WTC11 (cell line): ENCODE results near the gene GRIK2. TPM values are rescaled to one million over a fixed set of nuclear protein-coding genes. Genes with fewer than 3 reads are reported as not detected.

Experiments
- ATAC-seq: fragments of 200-7000 bp; cut with Tn5 transposase; 2 replicates; pipeline ENCODE4 v1.10.0; 2021; ENCODE audit warnings: mild to moderate bottlenecking, moderate library complexity
- CTCF ChIA-PET: fragments of 300-600 bp; sonication (Branson Sonifier 250); formaldehyde crosslinking; loops from one replicate; lab custom pipeline; 2021; ENCODE audit warnings: antibody characterized with exemption; lab: Charles Lee
- POLR2A ChIA-PET: fragments of 350-600 bp; sonication (Branson Sonifier 250); formaldehyde crosslinking; loops from one replicate; lab custom pipeline; 2021; ENCODE audit warnings: antibody characterized with exemption; lab: Charles Lee
- DNase-seq: peaks from one replicate; pipeline ENCODE4 v3.0.0; 2021; ENCODE audit warnings: low spot score
- H3K27ac Mint-ChIP-seq: 2 replicates; pipeline ENCODE4 v1.8.0; 2021; ENCODE audit warnings: mixed read lengths
- H3K27me3 Mint-ChIP-seq: 2 replicates; pipeline ENCODE4 v1.8.0; 2021; ENCODE audit warnings: low read depth, mild to moderate bottlenecking, moderate library complexity, mixed read lengths
- H3K36me3 Mint-ChIP-seq: 2 replicates; pipeline ENCODE4 v1.8.0; 2021; ENCODE audit warnings: mixed read lengths
- H3K4me1 Mint-ChIP-seq: 2 replicates; pipeline ENCODE4 v1.8.0; 2022; ENCODE audit warnings: mixed read lengths
- H3K4me3 Mint-ChIP-seq: 2 replicates; pipeline ENCODE4 v1.8.0; 2021; ENCODE audit warnings: mild to moderate bottlenecking, moderate library complexity, mixed read lengths
- H3K9me3 Mint-ChIP-seq: 2 replicates; pipeline ENCODE4 v1.8.0; 2021; ENCODE audit warnings: mixed read lengths
- ARID4B ChIP-seq: sonication (generic); formaldehyde crosslinking; IDR thresholded peaks from 2 replicates; pipeline ENCODE4 v1.8.0; 2023; ENCODE audit warnings: missing genetic modification reagents, mild to moderate bottlenecking, borderline replicate concordance
- ATF6 ChIP-seq: sonication (generic); formaldehyde crosslinking; IDR thresholded peaks from 2 replicates; pipeline ENCODE4 v1.8.1; 2023; ENCODE audit warnings: mild to moderate bottlenecking, missing genetic modification reagents
- CREB1 ChIP-seq: sonication (generic); formaldehyde crosslinking; IDR thresholded peaks from 2 replicates; pipeline ENCODE4 v1.8.0; 2023; ENCODE audit warnings: mild to moderate bottlenecking, missing genetic modification reagents
- FOXK1 ChIP-seq: sonication (generic); formaldehyde crosslinking; IDR thresholded peaks from 2 replicates; pipeline ENCODE4 v1.8.0; 2022; ENCODE audit warnings: mild to moderate bottlenecking, moderate library complexity, missing genetic modification reagents
- FOXP1 ChIP-seq: sonication (generic); formaldehyde crosslinking; IDR thresholded peaks from 2 replicates; pipeline ENCODE4 v1.8.0; 2022; ENCODE audit warnings: missing genetic modification reagents, mild to moderate bottlenecking, moderate library complexity, borderline replicate concordance
- GABPB1 ChIP-seq: sonication (generic); formaldehyde crosslinking; IDR thresholded peaks from 2 replicates; pipeline ENCODE4 v1.8.1; 2023; ENCODE audit warnings: mild to moderate bottlenecking, missing genetic modification reagents
- MXD4 ChIP-seq: fragments of 250-450 bp; sonication (Bioruptor Pico); IDR thresholded peaks from 2 replicates; pipeline ENCODE4 v1.8.0; 2021; ENCODE audit warnings: mild to moderate bottlenecking, moderate library complexity, borderline replicate concordance
- PRDM15 ChIP-seq: sonication (generic); formaldehyde crosslinking; IDR thresholded peaks from 2 replicates; pipeline ENCODE4 v1.8.0; 2022; ENCODE audit warnings: missing genetic modification reagents
- PREB ChIP-seq: sonication (generic); formaldehyde crosslinking; IDR thresholded peaks from 2 replicates; pipeline ENCODE4 v1.8.1; 2022; ENCODE audit warnings: mild to moderate bottlenecking, missing genetic modification reagents, moderate library complexity, borderline replicate concordance
- SMAD3 ChIP-seq: sonication (generic); formaldehyde crosslinking; IDR thresholded peaks from 2 replicates; pipeline ENCODE4 v1.8.0; 2022; ENCODE audit warnings: missing genetic modification reagents, mild to moderate bottlenecking, borderline replicate concordance
- SP1 ChIP-seq: sonication (generic); formaldehyde crosslinking; conservative IDR thresholded peaks from 2 replicates; pipeline ENCODE4 v1.8.1; 2022; ENCODE audit warnings: missing genetic modification reagents
- ZNF263 ChIP-seq: sonication (generic); formaldehyde crosslinking; IDR thresholded peaks from 2 replicates; pipeline ENCODE4 v1.8.1; 2022; ENCODE audit warnings: low read depth, mild to moderate bottlenecking, moderate library complexity, missing genetic modification reagents
- ZNF396 ChIP-seq: fragments of 250-450 bp; sonication (Bioruptor Pico); IDR thresholded peaks from 2 replicates; pipeline ENCODE4 v1.8.0; 2021; ENCODE audit warnings: mild to moderate bottlenecking, moderate library complexity, borderline replicate concordance
- total RNA-seq: library from RNA; stranded (reverse); gene quantifications from 3 replicates; pipeline ENCODE4 v1.2.3, GENCODE V29; 2021

Gene GRIK2
- total RNA-seq, 1 experiment from 2014 or later: 2.7 TPM

- no peak for TF ChIP-seq ARID4B (CRISPR knock-in tag)
- TF ChIP-seq FOXK1 (CRISPR knock-in tag): no peak
- TF ChIP-seq ZNF263 (CRISPR knock-in tag): no peak
- TF ChIP-seq CREB1 (CRISPR knock-in tag): no peak
- TF ChIP-seq SMAD3 (CRISPR knock-in tag): no peak
- no peak for TF ChIP-seq SP1
- no peak for TF ChIP-seq ZNF396 (CRISPR knock-in tag)
- no peak for TF ChIP-seq PREB (CRISPR knock-in tag)
- no peak for TF ChIP-seq MXD4 (CRISPR knock-in tag)
- no peak for TF ChIP-seq GABPB1 (CRISPR knock-in tag)
Measured at GRCh38 chr6:101451981-101452380, 58.5 kb downstream of the GRIK2 start (continued).

- Mint-ChIP-seq H3K27me3 (no peaks in the 10 kb centered on the region), H3K9me3 (no peaks in the 10 kb centered on the region), H3K4me3 (no peak overlapping the region)
- no peak for DNase-seq
- CTCF ChIA-PET: no interaction called here
- TF ChIP-seq PRDM15 (no peak), ATF6 (CRISPR knock-in tag) (no peak), FOXK1 (CRISPR knock-in tag) (no peak), FOXP1 (CRISPR knock-in tag) (no peak)
- TF ChIP-seq, all 79 proteins: peak for 0
- H3K36me3 Mint-ChIP-seq: no peaks in the 10 kb centered on the region
- no peak for ATAC-seq
- H3K4me1 Mint-ChIP-seq: peaks cover 16% of the 10 kb centered on the region
- H3K27ac Mint-ChIP-seq: no peak overlapping the region
- POLR2A ChIA-PET: no interaction called here
Measured at GRCh38 chr6:101453221-101453620, 59.7 kb downstream of the GRIK2 start.
